NCI-H128 (cell line): Measurements from ENCODE around the gene POP4.

Experiments
- DNase-seq: peaks from one replicate; lab custom pipeline; 2025; ENCODE audit not compliant: unreplicated experiment; lab: John Stamatoyannopoulos, UW

POP4 gene

DNA sequence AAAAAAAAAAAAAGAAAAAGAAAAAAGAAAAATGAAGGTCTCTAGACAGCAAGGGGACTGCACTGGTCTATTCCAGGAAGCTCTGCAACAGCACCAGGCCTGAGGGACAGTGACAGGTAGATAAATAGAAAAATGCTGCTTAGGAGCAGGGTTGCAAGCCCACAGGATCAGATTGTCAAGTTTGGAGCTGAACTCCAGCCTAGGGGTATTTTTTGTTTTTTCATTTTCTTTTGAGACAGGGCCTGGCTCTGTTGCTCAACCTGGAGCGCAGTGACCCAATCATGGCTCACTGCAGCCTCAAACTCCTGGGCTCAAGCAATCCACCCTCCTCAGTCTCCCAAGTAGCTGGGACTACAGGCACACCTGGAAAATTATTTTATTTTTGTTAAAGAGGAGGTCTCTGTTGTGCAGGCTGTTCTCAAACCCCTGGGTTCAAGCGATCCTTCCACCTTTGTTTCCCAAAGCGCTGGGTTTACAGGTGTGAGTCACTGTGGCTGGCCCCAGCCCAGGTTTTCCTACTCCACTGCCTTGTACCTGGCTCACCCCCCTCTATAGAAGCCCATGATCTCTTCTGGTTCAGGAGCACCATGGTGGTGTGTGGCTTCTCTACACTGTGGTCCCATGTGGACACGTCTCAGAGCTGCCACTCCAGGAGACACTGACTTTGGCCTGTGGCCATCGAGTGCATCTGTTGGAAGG lies 23.9 kb downstream of the POP4 start:
- no peak for DNase-seq

DNA sequence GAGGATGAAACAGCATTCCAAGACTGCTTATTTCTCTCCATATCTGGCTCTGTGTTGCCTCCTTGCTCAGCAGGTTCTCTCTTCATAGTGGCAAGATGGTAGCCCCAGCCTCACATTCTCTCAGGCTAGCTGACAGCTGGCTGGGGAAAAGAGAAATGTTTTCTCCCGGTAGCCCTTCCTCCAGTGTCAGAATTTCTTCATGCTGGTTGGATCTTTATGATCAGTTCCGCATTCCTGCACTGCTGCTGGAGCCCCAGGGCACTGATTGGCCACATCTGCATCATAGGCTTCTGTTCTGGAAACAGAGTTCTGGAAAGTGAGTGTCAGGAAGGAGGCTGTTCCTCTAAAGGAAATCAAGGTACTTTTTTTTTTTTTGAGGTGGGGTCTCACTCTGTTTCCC lies 24.6 kb downstream of the POP4 start:
- DNase-seq = no peak

DNA sequence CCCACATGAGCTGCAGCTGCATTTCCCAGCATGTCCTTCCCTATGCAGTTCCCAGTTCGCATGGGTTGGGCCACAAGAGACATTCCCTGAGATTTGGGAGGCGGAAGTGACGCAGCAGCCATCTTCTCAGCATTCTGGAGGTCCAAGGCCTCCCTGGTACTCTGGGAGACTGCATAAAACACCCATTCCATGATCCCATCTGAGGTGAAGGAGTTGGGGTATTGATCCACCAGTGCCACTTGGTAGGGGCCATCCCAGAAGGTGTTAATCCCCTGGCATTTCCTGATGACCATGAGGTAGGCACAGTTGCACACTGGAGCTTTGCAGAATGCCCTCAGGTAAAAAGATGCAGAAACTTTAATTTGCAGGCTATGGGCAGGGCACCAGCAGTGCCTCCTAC lies 25.4 kb downstream of the POP4 start:
- DNase-seq = no peak

DNA sequence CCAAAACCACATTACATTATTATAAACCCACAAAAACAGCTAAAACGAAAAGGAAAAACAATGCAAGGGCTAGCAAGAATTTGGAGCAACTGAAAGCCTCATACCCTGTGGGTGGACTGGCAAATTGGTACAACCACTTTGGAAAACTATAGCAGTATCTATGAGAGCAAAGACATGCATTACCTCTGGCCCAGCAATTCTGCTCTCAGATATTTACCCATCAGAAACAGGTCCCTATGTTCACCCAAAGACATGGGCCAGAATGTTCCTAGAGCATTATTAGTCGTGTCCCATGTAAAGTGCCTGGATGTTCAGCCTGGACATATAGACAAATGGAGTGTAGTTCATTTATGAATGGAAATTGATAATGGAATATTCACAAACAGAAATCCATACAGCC lies 27.9 kb downstream of the POP4 start:
- no peak for DNase-seq

DNA sequence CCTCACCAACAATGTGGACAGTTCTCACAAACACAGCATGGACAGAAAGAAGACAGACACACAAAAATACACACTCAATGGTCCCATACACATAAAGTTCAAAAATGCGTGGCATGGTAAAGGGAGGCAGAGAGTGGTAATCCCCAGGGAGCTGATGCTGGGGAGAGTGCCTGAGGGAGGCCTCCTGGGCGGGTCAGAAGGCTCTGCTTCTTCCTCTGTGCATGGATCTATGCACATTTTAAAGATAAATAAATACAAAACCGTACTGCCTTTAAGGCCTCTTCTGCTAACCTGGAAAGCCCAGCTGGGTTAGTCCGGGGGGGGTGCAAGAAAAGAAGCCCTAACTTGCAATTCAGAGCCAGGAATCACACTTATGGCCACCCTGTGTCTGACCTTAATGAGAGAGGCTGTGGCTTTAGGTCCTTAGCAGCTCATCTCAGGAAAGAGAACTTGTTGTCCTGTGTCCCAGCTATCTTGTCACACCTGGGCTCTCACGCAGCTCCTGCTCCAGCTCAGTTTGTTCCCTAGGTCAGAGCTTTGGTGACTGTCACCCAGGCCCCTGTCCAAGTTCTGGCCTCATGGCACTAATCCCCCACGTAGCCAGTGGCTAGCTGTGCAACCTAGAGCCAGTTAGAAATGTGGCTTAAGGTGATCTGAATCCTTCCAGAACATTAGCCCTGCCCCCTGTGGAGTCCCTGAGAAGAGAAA lies 28.5 kb downstream of the POP4 start:
- no peak for DNase-seq

DNA sequence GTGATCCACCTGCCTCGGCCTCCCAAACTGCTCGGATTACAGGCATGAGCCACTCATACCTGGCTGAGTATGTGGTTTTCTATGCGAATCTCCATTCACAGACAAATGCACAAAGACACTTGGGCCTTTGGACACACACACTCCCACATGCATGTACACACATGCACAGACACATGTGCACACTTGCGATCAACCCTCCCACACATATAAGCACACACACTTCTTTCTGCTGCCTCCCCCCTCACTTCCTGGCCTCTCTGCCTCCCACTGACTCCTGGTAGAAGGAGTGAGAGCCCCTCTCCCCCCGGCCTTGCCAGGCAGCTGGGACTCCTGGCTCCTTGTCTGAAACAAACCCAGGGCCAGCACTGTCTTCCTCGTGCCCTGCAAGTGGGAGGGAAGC lies 29.9 kb downstream of the POP4 start:
- no peak for DNase-seq

DNA sequence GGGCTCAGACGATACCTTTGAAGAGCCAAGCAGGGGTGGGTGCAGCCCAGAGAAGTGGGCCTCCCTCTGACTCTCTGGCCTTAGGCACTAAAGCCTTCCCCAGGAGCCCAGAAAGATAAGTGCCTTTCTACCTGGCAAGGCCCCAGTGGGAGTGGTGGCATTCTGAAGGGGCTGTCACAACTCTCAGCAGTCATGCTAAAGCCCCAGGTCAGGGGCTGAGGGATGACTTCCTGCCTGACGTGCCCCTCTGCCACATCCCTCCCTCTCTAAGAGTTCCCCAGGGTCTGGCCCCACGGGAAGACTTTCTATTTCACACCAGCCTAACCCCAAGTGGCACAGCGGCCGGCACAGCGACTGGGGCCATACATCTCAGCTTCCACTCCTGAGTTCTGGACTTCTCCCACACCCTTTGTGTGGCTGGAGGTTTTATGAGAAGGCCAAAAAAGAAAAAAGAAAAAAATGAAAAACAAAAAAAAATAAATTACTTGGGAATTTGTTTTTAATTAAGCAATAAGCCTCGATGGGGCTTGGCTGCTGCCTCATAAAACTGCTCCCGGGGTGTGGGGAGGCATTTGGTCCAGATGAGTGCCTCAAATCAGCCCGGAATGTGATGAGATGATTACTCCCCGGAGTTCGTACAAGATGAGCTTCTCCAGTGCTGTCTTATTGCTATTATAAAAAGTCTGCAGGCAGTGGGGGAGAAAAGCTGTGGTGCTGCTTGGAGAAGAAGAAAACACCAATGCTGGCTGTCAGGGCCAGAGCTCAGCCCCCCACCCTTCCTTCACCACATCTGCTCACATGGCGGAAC lies 30.7 kb downstream of the POP4 start:
- DNase-seq = no peak

DNA sequence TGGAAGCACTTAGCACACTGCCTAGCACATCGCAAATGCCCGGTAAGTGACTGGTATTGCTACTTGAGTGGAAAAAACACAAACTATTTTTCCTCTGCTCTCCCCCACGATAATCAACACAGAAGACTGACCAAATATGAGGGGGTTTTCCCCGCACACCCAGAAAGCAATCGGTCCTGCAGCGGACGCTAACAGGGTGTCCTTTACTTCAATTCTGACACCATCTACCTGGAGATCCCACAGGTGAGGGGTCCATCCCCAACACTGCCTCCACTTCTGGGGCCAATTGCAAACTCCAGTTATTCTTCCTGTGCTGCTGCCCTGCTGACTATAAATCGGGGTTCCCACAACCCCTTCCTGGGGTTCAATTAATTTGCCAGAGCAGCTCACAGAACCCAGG lies 33.0 kb downstream of the POP4 start:
- no peak for DNase-seq

DNA sequence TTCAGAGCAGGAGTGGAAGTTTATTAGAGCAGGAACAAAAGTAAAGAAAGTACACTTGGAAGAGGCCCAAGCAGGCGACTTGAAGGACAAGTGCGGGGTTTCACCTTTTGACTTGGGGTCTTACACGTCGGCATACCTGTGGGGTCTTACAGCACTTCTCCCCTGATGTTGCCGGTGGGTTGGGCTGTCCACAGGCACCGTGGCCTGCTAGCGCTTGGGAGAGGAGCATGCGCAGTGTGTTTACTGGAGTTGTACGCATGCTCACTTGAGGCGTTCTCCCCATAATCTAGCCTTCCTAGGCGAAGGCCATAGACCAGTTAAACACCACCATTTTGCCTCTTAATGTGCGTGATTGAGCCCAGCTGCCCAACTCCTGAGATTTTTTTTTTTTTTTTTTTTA lies 34.1 kb downstream of the POP4 start:
- no peak for DNase-seq

DNA sequence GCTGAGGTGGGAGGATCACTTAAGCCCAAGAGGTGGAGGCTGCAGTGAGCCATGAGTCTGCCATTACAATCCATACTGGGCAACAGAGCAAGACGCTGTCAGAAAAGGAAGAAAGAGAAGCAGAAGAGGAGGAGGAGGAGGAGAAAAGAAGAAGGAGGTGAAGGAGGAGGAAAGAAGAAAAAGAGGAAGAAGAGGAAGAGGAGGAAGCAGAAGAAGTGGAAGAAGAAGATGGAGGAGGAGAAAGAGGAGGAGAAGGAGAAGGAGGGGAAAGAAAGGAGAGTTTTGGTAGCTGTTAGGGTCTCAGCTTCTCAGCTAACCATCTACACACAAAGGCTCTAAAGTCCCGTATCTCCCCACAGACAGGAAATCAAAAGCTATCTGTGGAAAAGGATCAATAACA lies 35.5 kb downstream of the POP4 start:
- DNase-seq = no peak

DNA sequence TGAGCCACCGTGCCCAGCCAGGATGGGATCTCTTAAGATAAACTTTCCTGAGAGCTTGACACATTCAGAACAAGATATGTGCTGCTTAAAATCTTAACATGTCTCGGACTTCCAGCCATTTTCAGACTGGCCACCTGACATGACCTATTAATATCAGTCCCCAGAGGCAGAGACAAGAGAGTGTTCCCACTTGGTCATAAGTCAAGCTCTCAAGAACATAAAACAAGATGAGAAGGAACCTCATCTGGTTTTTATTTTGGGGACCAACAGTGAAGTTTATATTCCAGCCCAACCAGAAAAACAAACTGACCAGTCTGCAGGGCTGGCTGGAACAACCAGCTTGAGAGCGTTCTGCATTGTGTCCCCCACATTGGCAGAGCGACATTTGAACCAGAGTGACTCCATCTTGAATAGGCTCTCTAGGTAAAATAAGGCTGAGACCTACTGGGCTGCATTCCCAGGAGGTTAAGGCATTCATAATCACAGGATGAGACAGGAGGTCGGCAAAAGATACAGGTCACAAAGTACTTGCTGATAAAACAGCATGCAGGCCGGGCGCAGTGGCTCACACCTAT lies 37.4 kb downstream of the POP4 start:
- no peak for DNase-seq

DNA sequence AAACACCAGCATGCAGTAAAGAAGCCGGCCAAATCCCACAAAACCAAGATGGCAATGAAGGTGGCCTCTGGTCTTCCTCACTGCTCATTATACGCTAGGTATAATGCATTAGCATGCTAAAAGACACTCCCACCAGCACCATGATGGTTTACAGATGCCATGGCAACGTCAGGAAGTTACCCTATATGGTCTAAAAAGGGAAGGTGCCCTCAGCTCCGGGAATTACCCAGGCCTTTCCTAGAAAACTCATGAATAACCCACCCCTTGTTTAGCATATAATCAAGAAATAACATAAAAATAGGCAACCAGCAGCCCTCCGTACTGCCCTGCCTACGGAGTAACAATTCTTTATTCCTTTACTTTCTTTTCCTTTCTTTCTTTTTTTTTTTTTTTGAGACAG lies 38.1 kb downstream of the POP4 start:
- DNase-seq = no peak

DNA sequence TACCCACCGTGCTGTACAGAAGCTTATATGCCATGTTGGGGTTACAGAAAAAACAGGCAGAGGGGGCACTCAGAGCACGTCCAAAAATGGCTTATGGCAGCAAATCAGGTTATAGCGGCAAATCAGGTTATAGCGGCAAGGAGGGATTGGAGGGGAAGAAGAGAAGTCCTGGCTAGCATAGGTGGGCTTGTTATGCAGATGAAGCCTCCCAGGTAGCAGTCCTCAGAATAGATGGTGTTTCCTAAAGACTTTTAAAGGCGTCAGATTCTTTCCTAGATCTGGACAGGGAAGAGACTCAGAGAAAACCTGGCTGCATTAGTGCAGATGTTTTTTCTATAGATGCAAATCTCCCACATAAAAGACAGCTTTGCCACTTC lies 39.4 kb downstream of the POP4 start:
- DNase-seq = no peak

DNA sequence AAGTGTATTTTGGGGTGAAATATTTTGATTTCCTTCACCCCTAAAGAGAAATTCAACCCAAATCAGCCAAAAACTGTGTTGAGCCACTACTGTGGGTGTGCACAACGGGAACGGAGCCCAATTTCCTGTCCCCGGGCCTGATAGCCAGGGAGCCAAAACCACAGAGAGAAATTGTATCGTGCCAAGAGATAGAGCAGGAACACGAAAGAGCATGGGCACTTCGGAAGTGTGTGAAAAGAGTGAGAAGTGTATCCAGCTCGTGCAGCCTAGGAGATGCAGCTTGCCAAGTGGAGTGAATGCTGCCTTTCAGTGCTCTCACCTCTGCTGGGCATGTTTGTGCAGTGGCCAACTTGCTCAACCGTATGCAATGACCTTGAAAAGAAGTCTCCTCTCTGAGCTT lies 39.8 kb downstream of the POP4 start:
- no peak for DNase-seq

DNA sequence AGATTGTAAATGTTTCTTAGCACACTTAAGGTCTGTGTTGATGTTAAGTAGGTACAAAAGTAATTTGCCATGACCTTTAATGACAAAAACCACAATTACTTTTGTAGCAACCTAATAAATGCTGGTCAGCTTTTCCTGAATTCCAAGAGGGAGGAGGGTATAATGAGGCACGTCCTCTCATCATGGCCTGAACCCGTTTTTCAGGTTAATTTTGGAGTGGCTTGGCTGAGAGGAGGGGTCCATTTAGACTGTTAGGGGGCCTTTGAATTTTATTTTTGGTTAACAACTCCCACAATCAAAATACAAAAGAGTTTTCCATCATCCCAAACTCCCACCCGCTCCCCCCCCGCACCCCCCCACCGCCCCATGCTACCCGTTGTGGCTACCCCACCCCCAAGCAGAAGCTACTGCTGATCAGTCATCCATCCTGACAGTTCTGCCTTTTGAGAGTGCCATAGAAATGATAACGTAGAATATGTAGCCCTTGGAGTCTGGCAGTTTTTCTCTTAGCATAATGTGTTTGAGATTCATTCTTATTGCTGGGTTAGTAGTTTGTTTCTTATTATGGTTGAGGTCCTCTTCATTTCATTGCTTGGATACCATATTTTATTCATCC lies 44.8 kb downstream of the POP4 start:
- DNase-seq = no peak

DNA sequence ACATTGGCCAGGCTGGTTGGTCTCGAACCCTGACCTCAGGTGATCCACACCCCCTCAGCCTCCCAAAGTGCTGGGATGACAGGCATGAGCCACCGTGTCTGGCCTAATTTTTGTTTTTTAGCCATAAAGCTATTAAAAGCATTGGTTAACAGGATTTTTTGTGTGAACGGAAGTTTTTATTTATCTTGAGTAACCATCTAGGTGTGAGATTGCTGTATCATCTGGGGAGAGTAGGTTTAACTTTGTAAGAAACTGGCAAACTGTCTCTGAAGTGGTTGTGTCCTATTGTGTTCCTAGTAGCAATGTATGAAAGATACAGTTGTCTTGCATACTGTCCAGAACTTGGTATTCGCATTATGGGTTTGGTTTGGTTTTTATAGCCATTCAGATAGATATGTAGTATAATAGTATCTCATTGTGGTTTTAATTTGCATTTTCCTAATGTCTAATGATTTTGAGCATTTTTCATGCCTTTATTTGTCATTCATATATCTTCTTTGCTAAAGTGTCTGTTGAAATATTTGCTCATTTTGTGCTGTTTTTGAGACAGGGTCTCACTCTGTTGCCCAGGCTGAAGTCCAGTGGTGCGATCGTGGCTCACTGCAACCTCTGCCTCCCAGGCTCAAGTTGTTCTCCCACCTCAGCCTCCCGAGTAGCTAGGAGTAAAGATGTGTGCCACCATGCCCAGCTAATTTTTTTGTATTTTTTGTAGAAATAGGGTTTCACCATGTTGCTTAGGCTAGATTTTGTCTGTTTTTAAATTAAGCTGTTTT lies 45.7 kb downstream of the POP4 start:
- DNase-seq = no peak

DNA sequence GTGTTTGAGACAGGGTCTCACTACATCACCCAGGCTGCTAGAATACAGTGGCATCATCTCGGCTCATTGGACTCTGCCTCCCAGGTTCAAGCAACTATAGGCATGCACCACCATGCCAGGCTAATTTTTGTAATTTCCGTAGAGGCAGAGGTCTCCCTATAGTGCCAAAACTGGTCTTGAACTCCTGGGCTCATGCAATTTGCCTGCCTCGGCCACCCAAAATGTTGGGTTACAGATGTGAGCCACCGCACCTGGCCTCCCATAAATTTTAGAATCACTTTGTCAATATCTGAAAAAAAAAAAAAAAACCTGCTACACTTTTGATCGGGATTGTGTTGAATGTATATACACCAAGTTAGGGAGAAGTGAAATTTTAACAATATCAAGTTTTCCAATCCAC lies 47.3 kb downstream of the POP4 start:
- DNase-seq = no peak

DNA sequence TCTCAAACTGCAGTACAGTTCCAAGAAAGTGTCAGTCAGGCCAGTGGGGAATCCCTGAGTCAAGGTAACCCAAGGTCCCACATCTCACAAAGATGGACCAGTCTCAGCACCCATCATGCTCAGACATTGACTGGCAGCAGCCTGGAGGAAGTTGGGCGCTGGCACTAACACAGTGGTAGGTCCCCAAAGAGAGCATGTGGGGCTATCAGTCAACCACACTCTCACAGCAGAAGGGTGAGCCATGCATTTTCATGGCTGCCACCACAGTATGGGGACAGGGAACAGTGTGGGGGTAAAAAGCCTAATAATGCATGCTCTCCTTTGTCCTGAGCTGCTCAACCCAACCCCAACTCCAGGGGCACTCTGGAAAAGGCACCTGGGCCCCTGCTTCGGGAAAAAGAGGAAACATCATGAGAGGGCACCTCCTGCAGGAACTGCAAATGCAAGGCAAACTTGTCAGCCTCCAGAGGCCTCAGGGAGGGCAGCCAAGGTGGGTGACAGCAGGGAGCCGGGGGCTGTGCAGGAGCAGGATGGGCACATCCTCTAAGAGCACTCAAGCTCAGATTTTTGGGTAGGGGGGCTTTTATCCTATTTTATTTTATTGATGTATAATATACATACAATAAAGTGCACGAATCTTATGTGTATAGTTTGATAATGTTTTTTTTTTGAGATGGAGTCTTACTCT lies 49.7 kb downstream of the POP4 start:
- no peak for DNase-seq

DNA sequence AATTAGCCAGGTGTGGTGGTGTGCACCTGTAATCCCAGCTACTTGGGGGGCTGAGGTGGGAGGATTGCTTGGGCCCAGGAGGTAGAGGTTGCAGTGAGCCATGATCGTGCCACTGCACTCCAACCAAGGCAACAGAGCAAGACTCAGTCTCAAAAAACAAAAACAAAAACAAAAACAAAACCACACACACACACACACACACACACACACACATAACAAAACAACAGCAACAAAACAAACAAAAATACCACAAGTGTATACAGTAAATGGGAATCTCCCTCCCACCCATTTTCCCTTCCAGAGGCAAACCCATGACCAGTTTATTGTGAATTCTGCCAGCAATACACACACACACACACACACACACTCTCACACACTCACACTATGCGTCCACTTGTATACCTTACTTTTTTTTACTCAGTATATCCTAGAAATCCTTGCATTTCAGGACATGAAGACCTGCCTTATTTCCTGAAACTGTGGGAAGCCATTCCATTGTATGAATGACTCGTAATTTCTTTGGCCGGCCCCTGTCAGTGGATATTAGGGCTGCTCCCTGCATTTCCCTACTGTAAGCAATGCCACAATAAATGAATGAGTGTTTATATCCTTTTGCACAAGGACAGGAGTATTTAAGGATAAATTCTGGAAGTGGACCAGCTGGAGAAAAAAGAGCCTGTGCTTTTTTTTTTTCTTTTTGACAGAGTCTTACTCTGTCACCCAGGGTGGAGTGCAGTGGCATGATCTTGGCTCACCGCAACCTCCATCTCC lies 52.3 kb downstream of the POP4 start:
- DNase-seq = no peak
